ENCODE measurements around the gene PAPPA2. TPM values are rescaled to one million over a fixed set of nuclear protein-coding genes. Genes with fewer than 3 reads are reported as not detected.

Gene PAPPA2
- total RNA-seq, 1 experiment from 2014 or later = 0.81 TPM

DNA sequence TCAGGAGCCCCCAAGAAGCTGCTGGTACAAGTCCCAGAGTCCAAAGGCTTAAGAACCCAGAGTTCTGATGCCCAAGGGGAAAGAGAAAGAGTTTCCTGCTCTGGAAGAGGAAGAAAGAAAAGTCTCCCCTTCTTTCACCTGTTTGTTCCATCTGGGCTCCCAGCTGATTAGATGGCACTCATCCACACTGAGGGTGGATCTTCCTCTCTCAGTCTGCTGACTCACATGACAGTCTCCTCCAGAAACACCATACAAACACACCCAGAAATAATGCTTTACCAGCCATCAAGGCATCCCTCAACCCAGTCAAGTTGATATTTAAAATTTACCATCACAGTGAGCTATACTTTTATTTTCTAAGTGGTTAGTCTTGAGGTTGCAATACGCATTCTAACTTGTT, 257.9 kb downstream of the PAPPA2 start:
- H3K56ac ChIP-seq (ENCODE audit: insufficient read length, low read depth, low read length) = no peak overlapping the region
- no peak overlapping the region for H4K91ac ChIP-seq (ENCODE audit: insufficient read length, low read depth, low read length)
- no peaks in the 10 kb centered on the region; a peak in 1 of 7 replicates for H3K36me3 Mint-ChIP-seq (ENCODE audit: insufficient read depth in 1 of 3, low read depth in 3 of 3)
- H3K4ac ChIP-seq (ENCODE audit: low read depth, low read length) = no peak overlapping the region
- no peak overlapping the region for H2AK5ac ChIP-seq (ENCODE audit: insufficient read length, low read length)
- H2BK15ac ChIP-seq (ENCODE audit: low read depth, low read length) = no peak overlapping the region
- no peaks in the 10 kb centered on the region for H4K20me1 ChIP-seq (ENCODE audit: control insufficient read depth, insufficient read depth, insufficient read length)
- WGBS (ENCODE audit: extremely low coverage, insufficient read length, low lambda C conversion rate) = no CpG with 5 or more reads among the region's 1 CpG
- no peaks in the 10 kb centered on the region; the same call in 1 of the 2 replicates for H3K27me3 Mint-ChIP-seq (ENCODE audit: low read depth)
- no peak overlapping the region for H3K18ac ChIP-seq (ENCODE audit: insufficient read length, low read depth, low read length)
- H3K23me2 ChIP-seq (ENCODE audit: insufficient read length, low read depth, low read length, poor library complexity, severe bottlenecking) = no peaks in the 10 kb centered on the region
- no peaks in the 10 kb centered on the region for H3K4me1 ChIP-seq (ENCODE audit: insufficient read depth, low read length)
- H2BK5ac ChIP-seq (ENCODE audit: insufficient read length, low read length) = no peak overlapping the region
- H4K5ac ChIP-seq (ENCODE audit: insufficient read length, low read depth, low read length) = no peak overlapping the region
- no peaks in the 10 kb centered on the region for H3K9me3 Mint-ChIP-seq
- H2BK20ac ChIP-seq (ENCODE audit: low read depth, low read length, poor library complexity, severe bottlenecking) = no peak overlapping the region
- H3K4me1 Mint-ChIP-seq = peaks cover 2 to 3% of the 10 kb centered on the region in 2 experiments
- no peak overlapping the region for H3K4me2 ChIP-seq (ENCODE audit: insufficient read depth, insufficient read length, low read length)
- TF ChIP-seq, protein P1, sequence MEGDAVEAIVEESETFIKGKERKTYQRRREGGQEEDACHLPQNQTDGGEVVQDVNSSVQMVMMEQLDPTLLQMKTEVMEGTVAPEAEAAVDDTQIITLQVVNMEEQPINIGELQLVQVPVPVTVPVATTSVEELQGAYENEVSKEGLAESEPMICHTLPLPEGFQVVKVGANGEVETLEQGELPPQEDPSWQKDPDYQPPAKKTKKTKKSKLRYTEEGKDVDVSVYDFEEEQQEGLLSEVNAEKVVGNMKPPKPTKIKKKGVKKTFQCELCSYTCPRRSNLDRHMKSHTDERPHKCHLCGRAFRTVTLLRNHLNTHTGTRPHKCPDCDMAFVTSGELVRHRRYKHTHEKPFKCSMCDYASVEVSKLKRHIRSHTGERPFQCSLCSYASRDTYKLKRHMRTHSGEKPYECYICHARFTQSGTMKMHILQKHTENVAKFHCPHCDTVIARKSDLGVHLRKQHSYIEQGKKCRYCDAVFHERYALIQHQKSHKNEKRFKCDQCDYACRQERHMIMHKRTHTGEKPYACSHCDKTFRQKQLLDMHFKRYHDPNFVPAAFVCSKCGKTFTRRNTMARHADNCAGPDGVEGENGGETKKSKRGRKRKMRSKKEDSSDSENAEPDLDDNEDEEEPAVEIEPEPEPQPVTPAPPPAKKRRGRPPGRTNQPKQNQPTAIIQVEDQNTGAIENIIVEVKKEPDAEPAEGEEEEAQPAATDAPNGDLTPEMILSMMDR (conservative IDR thresholded peaks at IDR 0.05) = no peak
- no peak overlapping the region for H3K4me3 Mint-ChIP-seq
- H3K27ac Mint-ChIP-seq = peak overlapping the region in 2 of 3 experiments; percentile 26 to 79; a peak in 4 of 7 replicates
- no peak overlapping the region for H3K27ac ChIP-seq (ENCODE audit: insufficient read length, low read depth, low read length)
- no peak for DNase-seq
- H3K79me2 ChIP-seq (ENCODE audit: insufficient read depth, low read length) = no peaks in the 10 kb centered on the region
- no peak overlapping the region for H3K23ac ChIP-seq (ENCODE audit: insufficient read length, low read depth, low read length)
- H3K9me3 ChIP-seq (ENCODE audit: control insufficient read depth, low read depth, low read length) = no peaks in the 10 kb centered on the region
- H2BK120ac ChIP-seq (ENCODE audit: low read depth, low read length, poor library complexity, severe bottlenecking) = no peak overlapping the region
- no peak overlapping the region for H3T11ph ChIP-seq (ENCODE audit: low read length)
- no peak overlapping the region for H3K14ac ChIP-seq (ENCODE audit: insufficient read depth, low read length)
- no peak overlapping the region for H2BK12ac ChIP-seq (ENCODE audit: insufficient read length, low read depth, low read length)
- H3K27me3 ChIP-seq (ENCODE audit: insufficient read depth, low read length) = no peaks in the 10 kb centered on the region
- H2AFZ ChIP-seq (ENCODE audit: low read length) = no peak overlapping the region
- no peak overlapping the region for H3K9ac ChIP-seq (ENCODE audit: extremely low read depth, insufficient read length, low read length)
- H3K79me1 ChIP-seq (ENCODE audit: insufficient read depth, low read depth, low read length, poor library complexity, severe bottlenecking) = no peaks in the 10 kb centered on the region
- H4K8ac ChIP-seq (replicated peaks; ENCODE audit: insufficient read length, low read depth, low read length) = no peak overlapping the region
